AG04450 (cell line): ENCODE measurements around the gene MFGE8. TPM values are rescaled to one million over a fixed set of nuclear protein-coding genes. Genes with fewer than 3 reads are reported as not detected.

Experiments used
- CTCF ChIA-PET: fragments of 300-600, 350-600 bp; formaldehyde crosslinking; extraction: SDS; loops from one replicate; lab custom pipeline; 2022; ENCODE audit warnings: antibody characterized with exemption, inconsistent platforms; lab: Charles Lee
- POLR2A ChIA-PET: fragments of 350-600 bp; formaldehyde crosslinking; extraction: SDS; loops from one replicate; lab custom pipeline; 2021; ENCODE audit warnings: antibody characterized with exemption, inconsistent platforms; lab: Yijun Ruan, JAX
- DNase-seq: peaks from one replicate; pipeline ENCODE4 v3.0.0-alpha.2; 2011; ENCODE audit warnings: low read depth, low spot score
- H3K27ac ChIP-seq: one replicate; pipeline ENCODE4 v1.5.1; 2012; ENCODE audit warnings: low read depth, low read length, control low read depth
- H3K27me3 ChIP-seq: one replicate; pipeline ENCODE4 v1.6.0; 2012; ENCODE audit warnings: low read length; ENCODE audit not compliant: control insufficient read depth, insufficient read depth
- H3K4me3 ChIP-seq: 2 replicates; pipeline ENCODE4 v1.5.1; 2011; ENCODE audit warnings: mild to moderate bottlenecking, low read depth, low read length, control low read depth
- H3K9me3 ChIP-seq: 2 replicates; pipeline ENCODE4 v1.5.1; 2012; ENCODE audit warnings: low read length; ENCODE audit not compliant: control insufficient read depth, insufficient read depth
- polyA plus RNA-seq: library from polyadenylated mRNA; depleted of rRNA; stranded (reverse); fragments of >200 nt; gene quantifications from 2 replicates; pipeline ENCODE4 v1.2.3, GENCODE V29; 2011
- TF ChIP-seq, protein P1 (sequence below): IDR thresholded peaks from 2 replicates; pipeline ENCODE4 v1.5.1; 2011; ENCODE audit warnings: low read depth, low read length, control low read depth, inconsistent platforms

Gene MFGE8
- polyA plus RNA-seq, 1 experiment, result 904 TPM

DNA sequence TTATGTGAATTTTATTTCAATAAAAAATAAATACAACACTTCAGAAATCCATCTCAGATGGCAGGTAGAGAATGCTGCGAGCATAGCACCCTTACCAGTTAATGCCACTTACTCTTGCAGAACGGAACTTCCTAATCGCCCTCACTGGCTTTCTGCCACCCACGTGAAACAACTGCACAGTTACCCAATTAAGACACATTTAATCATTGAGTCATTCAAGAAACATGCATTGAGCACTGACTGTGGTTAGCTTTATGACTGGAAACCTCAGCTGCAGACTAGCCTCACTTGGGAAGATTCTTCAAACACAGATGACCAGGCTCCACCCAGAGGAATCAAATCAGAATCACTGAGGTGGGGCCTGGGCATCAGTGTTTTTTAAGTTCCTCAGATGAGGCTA, 5.6 kb upstream of the MFGE8 start:
- H3K27ac ChIP-seq, result peak overlapping the region; percentile 86
- ChIA-PET POLR2A (interaction anchor here (0.7 to 1.0 kb wide), 2 partner anchors 14 to 71 kb away, joined by 3 read pairs; no protein-coding TSS in a partner anchor), CTCF (no interaction called here)
- no peaks in the 10 kb centered on the region for H3K27me3 ChIP-seq
- H3K9me3 ChIP-seq, result no peaks in the 10 kb centered on the region
- H3K4me3 ChIP-seq, result no peak overlapping the region
- DNase-seq, result peak; percentile 95
- TF ChIP-seq, protein P1, sequence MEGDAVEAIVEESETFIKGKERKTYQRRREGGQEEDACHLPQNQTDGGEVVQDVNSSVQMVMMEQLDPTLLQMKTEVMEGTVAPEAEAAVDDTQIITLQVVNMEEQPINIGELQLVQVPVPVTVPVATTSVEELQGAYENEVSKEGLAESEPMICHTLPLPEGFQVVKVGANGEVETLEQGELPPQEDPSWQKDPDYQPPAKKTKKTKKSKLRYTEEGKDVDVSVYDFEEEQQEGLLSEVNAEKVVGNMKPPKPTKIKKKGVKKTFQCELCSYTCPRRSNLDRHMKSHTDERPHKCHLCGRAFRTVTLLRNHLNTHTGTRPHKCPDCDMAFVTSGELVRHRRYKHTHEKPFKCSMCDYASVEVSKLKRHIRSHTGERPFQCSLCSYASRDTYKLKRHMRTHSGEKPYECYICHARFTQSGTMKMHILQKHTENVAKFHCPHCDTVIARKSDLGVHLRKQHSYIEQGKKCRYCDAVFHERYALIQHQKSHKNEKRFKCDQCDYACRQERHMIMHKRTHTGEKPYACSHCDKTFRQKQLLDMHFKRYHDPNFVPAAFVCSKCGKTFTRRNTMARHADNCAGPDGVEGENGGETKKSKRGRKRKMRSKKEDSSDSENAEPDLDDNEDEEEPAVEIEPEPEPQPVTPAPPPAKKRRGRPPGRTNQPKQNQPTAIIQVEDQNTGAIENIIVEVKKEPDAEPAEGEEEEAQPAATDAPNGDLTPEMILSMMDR, result no peak

DNA sequence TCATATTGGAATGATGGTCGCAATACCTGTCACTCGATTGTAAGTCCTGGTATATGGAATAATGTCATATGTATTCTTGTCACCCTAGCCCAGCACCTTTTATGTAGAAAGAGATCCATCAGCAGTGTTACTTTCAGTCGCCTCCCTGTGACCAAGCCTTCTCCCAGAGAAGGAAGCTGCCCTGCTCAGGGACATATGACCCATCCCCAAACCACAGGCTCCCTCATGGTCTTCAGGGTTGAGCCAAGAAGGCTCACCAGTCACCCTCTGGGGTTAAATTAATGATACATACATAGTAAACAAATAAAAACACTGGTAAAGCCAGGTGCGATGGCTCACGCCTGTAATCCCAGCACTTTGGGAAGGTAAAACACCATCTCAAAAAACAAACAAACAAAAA, 4.6 kb upstream of the MFGE8 start:
- CTCF ChIA-PET, result interaction anchor here (0.9 kb wide), 1 partner anchor 260 kb away, joined by 3 read pairs; no protein-coding TSS in a partner anchor
- DNase-seq, result no peak
- H3K9me3 ChIP-seq, result no peaks in the 10 kb centered on the region
- H3K27ac ChIP-seq, result no peak overlapping the region
- H3K27me3 ChIP-seq, result no peaks in the 10 kb centered on the region
- H3K4me3 ChIP-seq, result no peak overlapping the region
- TF ChIP-seq, protein P1, result no peak
- POLR2A ChIA-PET, result no interaction called here

DNA sequence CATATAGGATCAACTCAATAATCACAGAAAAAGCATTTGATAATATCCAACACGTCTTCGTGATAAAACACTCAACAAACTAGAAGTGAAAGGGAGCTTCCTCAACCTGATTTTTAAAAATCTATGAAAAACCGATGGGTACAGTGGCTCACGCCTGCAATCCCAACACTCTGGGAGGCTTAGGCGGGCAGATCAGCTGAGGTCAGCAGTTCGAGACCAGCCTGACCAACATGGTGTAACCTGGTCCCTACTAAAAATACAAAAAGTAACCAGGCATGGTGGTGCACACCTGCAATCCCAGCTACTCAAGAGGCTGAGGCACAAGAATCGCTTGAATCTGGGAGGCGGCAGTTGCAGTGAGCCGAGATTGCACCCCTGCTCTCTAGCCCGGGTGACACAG, 2.2 kb upstream of the MFGE8 start:
- Histone ChIP-seq H3K9me3 (no peaks in the 10 kb centered on the region; the same call in 1 of the 2 replicates), H3K27ac (no peak overlapping the region), H3K27me3 (no peaks in the 10 kb centered on the region), H3K4me3 (no peak overlapping the region)
- TF ChIP-seq, protein P1, result no peak
- no peak for DNase-seq
- POLR2A ChIA-PET, result interaction anchor here (0.5 kb wide), 1 partner anchor 101 kb away, joined by 3 read pairs; no protein-coding TSS in a partner anchor
- CTCF ChIA-PET, result interaction anchor here (0.6 to 3.5 kb wide), 5 partner anchors 10 to 123 kb away, joined by 3 to 24 read pairs (median 6); no protein-coding TSS in a partner anchor

DNA sequence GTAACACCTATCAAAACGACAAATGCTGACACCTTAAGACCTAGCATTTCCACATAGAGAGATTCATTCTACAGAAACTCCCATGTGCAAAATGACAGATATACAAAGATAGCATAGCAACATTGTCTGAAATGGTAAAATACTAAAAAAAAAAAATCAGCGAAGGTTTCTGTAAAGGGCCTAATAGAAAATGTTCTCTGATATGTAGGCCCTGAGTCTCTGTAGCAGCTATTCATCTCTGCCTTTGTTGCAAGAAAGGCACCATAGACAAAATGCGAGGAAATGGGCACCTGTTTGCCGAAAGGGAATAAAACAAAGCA, 631 bp upstream of the MFGE8 start:
- CTCF ChIA-PET, result interaction anchor here (3.5 kb wide), 1 partner anchor 9 kb away, joined by 24 read pairs; no protein-coding TSS in a partner anchor
- DNase-seq, result no peak
- Histone ChIP-seq H3K4me3 (peak overlapping the region; percentile 80), H3K27me3 (no peaks in the 10 kb centered on the region), H3K9me3 (no peaks in the 10 kb centered on the region; the same call in 1 of the 2 replicates), H3K27ac (no peak overlapping the region)
- POLR2A ChIA-PET, result interaction anchor here (0.6 to 0.7 kb wide), 3 partner anchors 9 to 276 kb away, joined by 3 to 5 read pairs (median 3); no protein-coding TSS in a partner anchor
- TF ChIP-seq, protein P1, result no peak

DNA sequence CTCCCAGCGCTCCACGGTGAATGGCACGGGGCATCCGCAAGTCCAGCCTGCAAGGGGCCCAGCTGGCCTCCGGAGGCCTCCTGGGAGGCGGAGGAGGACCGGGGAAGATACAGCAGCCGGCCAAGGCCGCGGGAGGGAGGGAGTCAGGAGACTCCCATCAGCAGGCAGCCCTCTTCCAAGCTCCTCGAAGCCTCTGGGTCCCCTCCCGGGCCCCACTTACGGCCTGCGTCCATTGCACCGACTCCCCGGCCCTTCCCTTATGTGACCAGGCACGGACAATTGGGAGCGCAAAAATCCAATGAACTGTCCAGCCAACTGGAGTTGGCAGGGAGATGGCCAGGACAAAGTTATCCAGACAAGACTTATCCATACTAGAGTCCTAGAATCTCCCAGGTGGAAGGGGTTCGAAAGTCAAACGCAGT, 668 bp downstream of the MFGE8 start:
- peak overlapping the region; percentile 80 for H3K4me3 ChIP-seq
- H3K9me3 ChIP-seq, result no peaks in the 10 kb centered on the region; the same call in 1 of the 2 replicates
- POLR2A ChIA-PET, result interaction anchor here (0.7 to 1.3 kb wide), 7 partner anchors 9 to 274 kb away, joined by 3 to 4 read pairs (median 3); partner anchors contain the start of gene ISG20
- no peak for DNase-seq
- CTCF ChIA-PET, result interaction anchor here (0.6 to 1.4 kb wide), 4 partner anchors 9 to 145 kb away, joined by 4 to 6 read pairs (median 4); no protein-coding TSS in a partner anchor
- TF ChIP-seq, protein P1, result no peak
- H3K27ac ChIP-seq, result peak overlapping the region; percentile 80
- no peaks in the 10 kb centered on the region for H3K27me3 ChIP-seq
